GM12878 (cell line): ENCODE results near the gene PDLIM4. TPM values are rescaled to one million over a fixed set of nuclear protein-coding genes. Genes with fewer than 3 reads are reported as not detected.

ENCODE experiments used
- ATAC-seq: fragments of 200-7000 bp; cut with Tn5 transposase; 3 replicates; pipeline ENCODE4 v1.9.1; 2020; ENCODE audit warnings: mild to moderate bottlenecking, moderate library complexity
- BruUV-seq: library from RNA; stranded (reverse); fragments of 400-500 nt; replicated peaks from 2 replicates; lab custom pipeline; 2021; lab: Mats Ljungman, UMichigan
- CTCF ChIA-PET: fragments of 300-600 bp; sonication (Branson Sonifier 250); formaldehyde crosslinking; extraction: SDS; loops from one replicate; lab custom pipeline; 2021; ENCODE audit warnings: inconsistent platforms; lab: Yijun Ruan, JAX
- POLR2A ChIA-PET: fragments of 350-600 bp; formaldehyde crosslinking; extraction: SDS; loops from one replicate; lab custom pipeline; 2021; ENCODE audit warnings: inconsistent platforms; lab: Charles Lee
- RAD21 ChIA-PET: fragments of 300-600 bp; sonication (Branson Sonifier 250); formaldehyde crosslinking; loops from one replicate; lab custom pipeline; 2023; ENCODE audit warnings: antibody characterized with exemption; ENCODE audit not compliant: unreplicated experiment; lab: Charles Lee
- SMC1A ChIA-PET: fragments of 300-600 bp; sonication (Branson Sonifier 250); formaldehyde crosslinking; loops from one replicate; lab custom pipeline; 2023; ENCODE audit not compliant: unreplicated experiment, uncharacterized antibody; lab: Charles Lee
- DNase-seq: peaks from one replicate; pipeline ENCODE4 v3.0.0-alpha.2; 2011; ENCODE audit warnings: low read depth, low spot score
- FAIRE-seq: peaks from 3 replicates; lab custom pipeline; 2011; peaks lifted over from hg19 to GRCh38; lab: Jason Lieb, UNC
- H2AFZ ChIP-seq: 2 replicates; pipeline ENCODE4 v1.6.0; 2011; ENCODE audit warnings: low read depth, low read length, control low read depth; ENCODE audit not compliant: control insufficient read depth
- H3K27ac ChIP-seq: 2 replicates; pipeline ENCODE4 v1.5.1; 2011; ENCODE audit warnings: control low read depth; ENCODE audit not compliant: control insufficient read depth, insufficient read depth
- H3K27me3 ChIP-seq, 2 experiments: replicated peaks in 1 of 2; 2 replicates each; pipeline versions ENCODE4 v1.6.0 to v1.6.1; 2011; ENCODE audit warnings: low read length in 1 of 2; ENCODE audit not compliant: control insufficient read depth in 2 of 2, insufficient read depth in 2 of 2
- H3K36me3 ChIP-seq, 2 experiments: 2 replicates each; pipeline ENCODE4 v1.5.1; 2011; ENCODE audit warnings: low read length in 1 of 2; ENCODE audit not compliant: control insufficient read depth in 2 of 2, insufficient read depth in 2 of 2
- H3K4me1 ChIP-seq: 2 replicates; pipeline ENCODE4 v1.6.1; 2011; ENCODE audit warnings: mild to moderate bottlenecking, low read length, moderate library complexity, mixed read lengths; ENCODE audit not compliant: control insufficient read depth, insufficient read depth
- H3K4me2 ChIP-seq: 2 replicates; pipeline ENCODE4 v1.6.0; 2011; ENCODE audit warnings: control low read depth; ENCODE audit not compliant: control insufficient read depth, insufficient read depth
- H3K4me3 ChIP-seq: fragments of 200-600 bp; sonication (generic); 2 replicates; pipeline ENCODE4 v1.5.1; 2016
- H3K79me2 ChIP-seq: 2 replicates; pipeline ENCODE4 v1.6.0; 2011; ENCODE audit warnings: low read length; ENCODE audit not compliant: control insufficient read depth, insufficient read depth
- H3K9ac ChIP-seq: 2 replicates; pipeline ENCODE4 v1.8.0; 2011; ENCODE audit warnings: low read length, control low read depth, mixed read lengths; ENCODE audit not compliant: control insufficient read depth, insufficient read depth
- H3K9me3 ChIP-seq: replicated peaks from 3 replicates; pipeline ENCODE4 v1.5.1; 2011; ENCODE audit warnings: mild to moderate bottlenecking, low read length; ENCODE audit not compliant: control insufficient read depth, insufficient read depth
- H4K20me1 ChIP-seq: 2 replicates; pipeline ENCODE4 v1.6.0; 2011; ENCODE audit not compliant: control insufficient read depth, insufficient read depth
- ATF3 ChIP-seq: IDR thresholded peaks from 2 replicates; pipeline ENCODE4 v1.6.1; 2011; ENCODE audit warnings: low read depth, mild to moderate bottlenecking, low read length, moderate library complexity, borderline replicate concordance; ENCODE audit errors: extremely low read depth
- GABPA ChIP-seq: IDR thresholded peaks from 2 replicates; pipeline ENCODE4 v1.6.1; 2014; ENCODE audit warnings: antibody characterized with exemption, low read depth, mild to moderate bottlenecking, inconsistent platforms
- HCFC1 ChIP-seq: fragments of 150-350 bp; IDR thresholded peaks from 2 replicates; pipeline ENCODE4 v1.6.1; 2014; ENCODE audit warnings: low read length
- KLF5 ChIP-seq: fragments of 450-650 bp; IDR thresholded peaks from 2 replicates; pipeline ENCODE4 v1.6.1; 2014; ENCODE audit warnings: mild to moderate bottlenecking; ENCODE audit not compliant: partially characterized antibody
- MYC ChIP-seq: IDR thresholded peaks from 2 replicates; pipeline ENCODE4 v1.6.1; 2011; ENCODE audit warnings: mild to moderate bottlenecking, low read length, moderate library complexity, inconsistent platforms; ENCODE audit not compliant: insufficient read depth, insufficient replicate concordance, insufficient read length, severe bottlenecking
- NR2C2 ChIP-seq: IDR thresholded peaks from 2 replicates; pipeline ENCODE4 v1.6.1; 2011; ENCODE audit warnings: borderline replicate concordance, low read depth; ENCODE audit not compliant: control insufficient read depth, insufficient read length
- NRF1 ChIP-seq: conservative IDR thresholded peaks from 2 replicates; pipeline ENCODE4 v1.6.1; 2011; ENCODE audit warnings: mild to moderate bottlenecking, low read depth, low read length, improper control_type of control experiment
- PAX5 ChIP-seq: IDR thresholded peaks from 2 replicates; pipeline ENCODE4 v1.6.1; 2011; ENCODE audit warnings: low read depth, low read length, borderline replicate concordance
- RAD51 ChIP-seq: fragments of 450-650 bp; IDR thresholded peaks from 2 replicates; pipeline ENCODE4 v1.6.1; 2016; ENCODE audit warnings: moderate library complexity, mild to moderate bottlenecking, inconsistent platforms
- RB1 ChIP-seq: fragments of 450-650 bp; formaldehyde crosslinking; IDR thresholded peaks from 2 replicates; pipeline ENCODE4 v1.6.1; 2017; ENCODE audit warnings: mild to moderate bottlenecking, borderline replicate concordance
- RUNX3 ChIP-seq: IDR thresholded peaks from 2 replicates; pipeline ENCODE4 v1.6.1; 2012; ENCODE audit warnings: low read length, inconsistent platforms
- ZZZ3 ChIP-seq: IDR thresholded peaks from 2 replicates; pipeline ENCODE4 v1.6.1; 2011; ENCODE audit warnings: low read depth; ENCODE audit not compliant: control insufficient read depth, insufficient read length
- in situ Hi-C: fragments of 300-500 bp; cut with MboI; formaldehyde crosslinking; loops from 9 replicates; pipeline ENCODE4 v1.14.3; 2018; ENCODE audit warnings: mixed read lengths
- intact Hi-C: fragments of 100-400 bp; cut with micrococcal nuclease; formaldehyde crosslinking; loops from one replicate; pipeline ENCODE4 v1.14.2; 2022; ENCODE audit not compliant: unreplicated experiment
- polyA plus RNA-seq, 11 experiments: library from polyadenylated mRNA; depleted of rRNA in 4 of 11; unstranded in 6 of 11; stranded (reverse) in 5 of 11; fragments of >200 nt; fragmentation: Nextera tagmentation in 4 of 11; fragmentation: Illumina TruSeq in 1 of 11; extraction: Ambion mirVana in 4 of 11; extraction: Trizol in 1 of 11; gene quantifications; 1 replicate in 1 of 11; 2 replicates in 10 of 11; pipeline versions ENCODE4 v1.2.1 to v1.2.3, GENCODE V29; 2011 to 2016; ENCODE audit warnings: inconsistent platforms in 2 of 11, missing spikeins in 2 of 11, low read depth in 1 of 11
- total RNA-seq, 4 experiments: library from RNA; depleted of rRNA in 3 of 4; stranded (reverse); fragments of >200 nt in 3 of 4; fragmentation: Illumina TruSeq in 1 of 4; extraction: Trizol in 1 of 4; gene quantifications; 2 replicates each; pipeline versions ENCODE4 v1.2.1 to v1.2.3, GENCODE V29; 2013 to 2021
- TF ChIP-seq, protein P1 (sequence below): fragments of 450-650 bp; formaldehyde crosslinking; IDR thresholded peaks from 2 replicates; pipeline ENCODE4 v1.4.0; 2022; ENCODE audit warnings: mild to moderate bottlenecking, moderate library complexity
- TF ChIP-seq, protein P2 (sequence below): IDR thresholded peaks from 2 replicates; pipeline ENCODE4 v1.6.1; 2012; ENCODE audit warnings: improper control_type of control experiment, low read depth, low read length; ENCODE audit not compliant: insufficient replicate concordance
- TF ChIP-seq, protein P3 (sequence below): IDR thresholded peaks from 2 replicates; pipeline ENCODE4 v1.6.1; 2011; ENCODE audit warnings: borderline replicate concordance, low read depth, mild to moderate bottlenecking, moderate library complexity, mixed read lengths, low read length; ENCODE audit not compliant: insufficient read depth; ENCODE audit errors: extremely low read length

Gene PDLIM4
- total and polyA plus RNA-seq, 10 of the 15 experiments (the other 5 are each of a cell fraction or from before 2014, with no cell fraction given) = 0.13 to 1.7 (median 0.39) TPM; not detected in 3

DNA sequence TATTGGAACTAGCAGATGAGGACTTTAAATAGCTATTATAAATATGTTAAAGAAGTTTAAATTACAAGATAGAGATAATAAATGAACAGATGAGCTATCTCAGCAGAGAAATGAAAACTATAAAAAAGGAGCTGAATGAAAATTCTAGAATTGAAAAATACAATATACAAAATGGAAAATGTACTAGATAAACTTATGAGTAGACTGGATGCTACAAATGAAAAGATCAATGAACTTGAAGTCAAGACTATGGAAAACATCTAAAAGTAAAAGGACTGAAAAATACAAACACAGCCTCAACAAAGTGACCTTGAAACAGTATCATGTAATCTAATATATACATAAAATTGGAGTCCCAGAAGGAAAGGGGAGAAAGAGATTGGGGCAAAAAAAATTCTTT, 10.7 kb upstream of the PDLIM4 start:
- no TSS peak for BruUV-seq
- SMC1A ChIA-PET = interaction anchor here (1.8 kb wide), 1 partner anchor 9 kb away, joined by 5 read pairs; no protein-coding TSS in a partner anchor
- RAD21 ChIA-PET = interaction anchor here (1.1 kb wide), 1 partner anchor 9 kb away, joined by 5 read pairs; no protein-coding TSS in a partner anchor
- FAIRE-seq = no peak
- H3K4me1 ChIP-seq = no peaks in the 10 kb centered on the region
- H2AFZ ChIP-seq = no peak overlapping the region
- H3K79me2 ChIP-seq = no peaks in the 10 kb centered on the region
- CTCF ChIA-PET = interaction anchor here (0.8 to 8.7 kb wide), 3 partner anchors 8 to 44 kb away, joined by 3 to 74 read pairs (median 4); no protein-coding TSS in a partner anchor
- no peak for ATAC-seq
- no peak overlapping the region for H3K4me3 ChIP-seq
- H3K9me3 ChIP-seq = peaks cover 3% of the 10 kb centered on the region
- DNase-seq = no peak
- in situ Hi-C loops (no loop called here), intact Hi-C loops (no loop called here)
- H3K36me3 ChIP-seq = no peaks in the 10 kb centered on the region
- no peaks in the 10 kb centered on the region; a peak in 1 of 4 replicates for H3K27me3 ChIP-seq
- H4K20me1 ChIP-seq = no peaks in the 10 kb centered on the region
- POLR2A ChIA-PET = interaction anchor here (1.2 kb wide), 1 partner anchor 607 kb away, joined by 3 read pairs; no protein-coding TSS in a partner anchor
- no peak overlapping the region for H3K9ac ChIP-seq
- no peak overlapping the region for H3K4me2 ChIP-seq
- H3K27ac ChIP-seq = no peak overlapping the region
- TF ChIP-seq MYC (no peak), RAD51 (no peak), PAX5 (no peak), ATF3 (no peak), RB1 (no peak), KLF5 (no peak), NR2C2 (no peak), RUNX3 (no peak), GABPA (no peak), NRF1 (no peak), HCFC1 (no peak), ZZZ3 (no peak)
- TF ChIP-seq, protein P1, sequence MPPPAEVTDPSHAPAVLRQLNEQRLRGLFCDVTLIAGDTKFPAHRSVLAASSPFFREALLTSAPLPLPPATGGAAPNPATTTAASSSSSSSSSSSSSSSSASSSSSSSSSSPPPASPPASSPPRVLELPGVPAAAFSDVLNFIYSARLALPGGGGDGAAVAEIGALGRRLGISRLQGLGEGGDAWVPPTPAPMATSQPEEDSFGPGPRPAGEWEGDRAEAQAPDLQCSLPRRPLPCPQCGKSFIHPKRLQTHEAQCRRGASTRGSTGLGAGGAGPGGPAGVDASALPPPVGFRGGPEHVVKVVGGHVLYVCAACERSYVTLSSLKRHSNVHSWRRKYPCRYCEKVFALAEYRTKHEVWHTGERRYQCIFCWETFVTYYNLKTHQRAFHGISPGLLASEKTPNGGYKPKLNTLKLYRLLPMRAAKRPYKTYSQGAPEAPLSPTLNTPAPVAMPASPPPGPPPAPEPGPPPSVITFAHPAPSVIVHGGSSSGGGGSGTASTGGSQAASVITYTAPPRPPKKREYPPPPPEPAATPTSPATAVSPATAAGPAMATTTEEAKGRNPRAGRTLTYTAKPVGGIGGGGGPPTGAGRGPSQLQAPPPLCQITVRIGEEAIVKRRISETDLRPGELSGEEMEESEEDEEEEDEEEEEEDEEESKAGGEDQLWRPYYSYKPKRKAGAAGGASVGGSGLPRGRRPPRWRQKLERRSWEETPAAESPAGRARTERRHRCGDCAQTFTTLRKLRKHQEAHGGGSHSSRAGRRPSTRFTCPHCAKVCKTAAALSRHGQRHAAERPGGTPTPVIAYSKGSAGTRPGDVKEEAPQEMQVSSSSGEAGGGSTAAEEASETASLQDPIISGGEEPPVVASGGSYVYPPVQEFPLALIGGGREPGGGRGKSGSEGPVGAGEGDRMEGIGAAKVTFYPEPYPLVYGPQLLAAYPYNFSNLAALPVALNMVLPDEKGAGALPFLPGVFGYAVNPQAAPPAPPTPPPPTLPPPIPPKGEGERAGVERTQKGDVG (CRISPR knock-in tag) = no peak
- TF ChIP-seq, protein P2, sequence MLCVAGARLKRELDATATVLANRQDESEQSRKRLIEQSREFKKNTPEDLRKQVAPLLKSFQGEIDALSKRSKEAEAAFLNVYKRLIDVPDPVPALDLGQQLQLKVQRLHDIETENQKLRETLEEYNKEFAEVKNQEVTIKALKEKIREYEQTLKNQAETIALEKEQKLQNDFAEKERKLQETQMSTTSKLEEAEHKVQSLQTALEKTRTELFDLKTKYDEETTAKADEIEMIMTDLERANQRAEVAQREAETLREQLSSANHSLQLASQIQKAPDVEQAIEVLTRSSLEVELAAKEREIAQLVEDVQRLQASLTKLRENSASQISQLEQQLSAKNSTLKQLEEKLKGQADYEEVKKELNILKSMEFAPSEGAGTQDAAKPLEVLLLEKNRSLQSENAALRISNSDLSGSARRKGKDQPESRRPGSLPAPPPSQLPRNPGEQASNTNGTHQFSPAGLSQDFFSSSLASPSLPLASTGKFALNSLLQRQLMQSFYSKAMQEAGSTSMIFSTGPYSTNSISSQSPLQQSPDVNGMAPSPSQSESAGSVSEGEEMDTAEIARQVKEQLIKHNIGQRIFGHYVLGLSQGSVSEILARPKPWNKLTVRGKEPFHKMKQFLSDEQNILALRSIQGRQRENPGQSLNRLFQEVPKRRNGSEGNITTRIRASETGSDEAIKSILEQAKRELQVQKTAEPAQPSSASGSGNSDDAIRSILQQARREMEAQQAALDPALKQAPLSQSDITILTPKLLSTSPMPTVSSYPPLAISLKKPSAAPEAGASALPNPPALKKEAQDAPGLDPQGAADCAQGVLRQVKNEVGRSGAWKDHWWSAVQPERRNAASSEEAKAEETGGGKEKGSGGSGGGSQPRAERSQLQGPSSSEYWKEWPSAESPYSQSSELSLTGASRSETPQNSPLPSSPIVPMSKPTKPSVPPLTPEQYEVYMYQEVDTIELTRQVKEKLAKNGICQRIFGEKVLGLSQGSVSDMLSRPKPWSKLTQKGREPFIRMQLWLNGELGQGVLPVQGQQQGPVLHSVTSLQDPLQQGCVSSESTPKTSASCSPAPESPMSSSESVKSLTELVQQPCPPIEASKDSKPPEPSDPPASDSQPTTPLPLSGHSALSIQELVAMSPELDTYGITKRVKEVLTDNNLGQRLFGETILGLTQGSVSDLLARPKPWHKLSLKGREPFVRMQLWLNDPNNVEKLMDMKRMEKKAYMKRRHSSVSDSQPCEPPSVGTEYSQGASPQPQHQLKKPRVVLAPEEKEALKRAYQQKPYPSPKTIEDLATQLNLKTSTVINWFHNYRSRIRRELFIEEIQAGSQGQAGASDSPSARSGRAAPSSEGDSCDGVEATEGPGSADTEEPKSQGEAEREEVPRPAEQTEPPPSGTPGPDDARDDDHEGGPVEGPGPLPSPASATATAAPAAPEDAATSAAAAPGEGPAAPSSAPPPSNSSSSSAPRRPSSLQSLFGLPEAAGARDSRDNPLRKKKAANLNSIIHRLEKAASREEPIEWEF = no peak
- TF ChIP-seq, protein P3, sequence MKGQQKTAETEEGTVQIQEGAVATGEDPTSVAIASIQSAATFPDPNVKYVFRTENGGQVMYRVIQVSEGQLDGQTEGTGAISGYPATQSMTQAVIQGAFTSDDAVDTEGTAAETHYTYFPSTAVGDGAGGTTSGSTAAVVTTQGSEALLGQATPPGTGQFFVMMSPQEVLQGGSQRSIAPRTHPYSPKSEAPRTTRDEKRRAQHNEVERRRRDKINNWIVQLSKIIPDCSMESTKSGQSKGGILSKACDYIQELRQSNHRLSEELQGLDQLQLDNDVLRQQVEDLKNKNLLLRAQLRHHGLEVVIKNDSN = no peak
